Adipocyte (in vitro differentiated cells): Measurements from ENCODE around the gene FSTL4.

ENCODE experiments used
- DNase-seq: peaks from one replicate; pipeline ENCODE4 v3.0.0-alpha.2; 2015; ENCODE audit warnings: low read depth
- H3K27me3 ChIP-seq: replicated peaks from 2 replicates; pipeline ENCODE4 v1.7.0; 2013; ENCODE audit warnings: mild to moderate bottlenecking, low read length, moderate library complexity; ENCODE audit not compliant: control insufficient read depth, insufficient read depth
- H3K36me3 ChIP-seq: 2 replicates; pipeline ENCODE4 v1.7.0; 2013; ENCODE audit warnings: low read length, mild to moderate bottlenecking, moderate library complexity; ENCODE audit not compliant: control insufficient read depth, insufficient read depth, severe bottlenecking
- H3K4me1 ChIP-seq: 2 replicates; pipeline ENCODE4 v1.7.0; 2013; ENCODE audit warnings: mild to moderate bottlenecking, low read length, moderate library complexity; ENCODE audit not compliant: control insufficient read depth, insufficient read depth
- H3K4me3 ChIP-seq: 2 replicates; pipeline ENCODE4 v1.7.0; 2013; ENCODE audit warnings: mild to moderate bottlenecking, low read length, moderate library complexity
- H3K9ac ChIP-seq: 2 replicates; pipeline ENCODE4 v1.7.0; 2013; ENCODE audit warnings: mild to moderate bottlenecking, low read length, moderate library complexity
- H3K9me3 ChIP-seq: 2 replicates; pipeline ENCODE4 v1.7.0; 2013; ENCODE audit warnings: mild to moderate bottlenecking, low read length, moderate library complexity; ENCODE audit not compliant: control insufficient read depth

FSTL4 gene

GRCh38 chr5:133376986-133377385 lies 235.4 kb downstream of the FSTL4 start:
- peaks cover 19% of the 10 kb centered on the region for H3K9me3 ChIP-seq
- DNase-seq = no peak
- H3K36me3 ChIP-seq = no peaks in the 10 kb centered on the region
- no peak overlapping the region for H3K4me3 ChIP-seq
- no peak overlapping the region for H3K9ac ChIP-seq
- no peaks in the 10 kb centered on the region for H3K4me1 ChIP-seq
- H3K27me3 ChIP-seq = peaks cover 11% of the 10 kb centered on the region

DNA sequence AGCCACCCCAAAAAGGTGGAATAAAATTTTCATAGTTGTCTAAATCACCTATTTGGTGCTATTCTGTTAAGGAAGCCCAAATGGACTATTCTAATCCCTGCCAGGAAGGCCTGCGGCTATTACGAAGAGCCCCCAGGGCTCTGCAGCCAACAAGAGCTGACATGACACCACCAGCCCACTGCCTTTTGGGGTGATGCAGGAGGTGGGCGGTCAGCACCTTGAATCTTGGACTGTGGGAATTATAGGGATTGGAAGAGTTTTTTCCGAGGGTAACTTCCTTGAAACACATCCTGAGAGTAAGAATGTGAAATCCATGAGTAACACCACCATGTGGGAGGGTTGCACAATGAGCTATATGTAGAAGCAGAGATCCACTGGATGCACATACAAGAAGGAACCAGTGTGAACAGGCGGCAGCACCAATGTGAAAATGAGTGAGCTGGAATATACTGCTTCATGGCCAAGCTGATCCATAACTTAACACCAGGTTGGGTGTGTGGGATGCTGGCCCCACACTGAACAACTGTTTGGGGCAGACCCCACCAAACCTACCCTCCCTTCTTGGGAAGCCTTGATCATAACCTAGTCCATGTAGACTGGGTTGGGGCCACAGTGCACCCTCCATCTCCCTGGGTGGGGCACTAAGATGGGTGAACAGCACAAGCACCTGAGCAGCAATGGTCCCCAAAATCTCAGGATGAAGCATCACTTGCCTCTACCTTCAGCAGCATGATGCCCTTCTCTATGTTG lies 239.0 kb downstream of the FSTL4 start:
- H3K4me3 ChIP-seq = no peak overlapping the region
- no peaks in the 10 kb centered on the region for H3K36me3 ChIP-seq
- peaks cover 7% of the 10 kb centered on the region for H3K4me1 ChIP-seq
- no peak overlapping the region for H3K9ac ChIP-seq
- peaks cover 10% of the 10 kb centered on the region for H3K27me3 ChIP-seq
- DNase-seq = no peak
- H3K9me3 ChIP-seq = peaks cover 17% of the 10 kb centered on the region

GRCh38 chr5:133372293-133372937 lies 239.9 kb downstream of the FSTL4 start:
- Histone ChIP-seq H3K4me3 (no peak overlapping the region), H3K9ac (no peak overlapping the region), H3K4me1 (peaks cover 7% of the 10 kb centered on the region), H3K27me3 (peaks cover 13% of the 10 kb centered on the region), H3K36me3 (no peaks in the 10 kb centered on the region), H3K9me3 (peaks cover 8% of the 10 kb centered on the region)
- DNase-seq = no peak

DNA sequence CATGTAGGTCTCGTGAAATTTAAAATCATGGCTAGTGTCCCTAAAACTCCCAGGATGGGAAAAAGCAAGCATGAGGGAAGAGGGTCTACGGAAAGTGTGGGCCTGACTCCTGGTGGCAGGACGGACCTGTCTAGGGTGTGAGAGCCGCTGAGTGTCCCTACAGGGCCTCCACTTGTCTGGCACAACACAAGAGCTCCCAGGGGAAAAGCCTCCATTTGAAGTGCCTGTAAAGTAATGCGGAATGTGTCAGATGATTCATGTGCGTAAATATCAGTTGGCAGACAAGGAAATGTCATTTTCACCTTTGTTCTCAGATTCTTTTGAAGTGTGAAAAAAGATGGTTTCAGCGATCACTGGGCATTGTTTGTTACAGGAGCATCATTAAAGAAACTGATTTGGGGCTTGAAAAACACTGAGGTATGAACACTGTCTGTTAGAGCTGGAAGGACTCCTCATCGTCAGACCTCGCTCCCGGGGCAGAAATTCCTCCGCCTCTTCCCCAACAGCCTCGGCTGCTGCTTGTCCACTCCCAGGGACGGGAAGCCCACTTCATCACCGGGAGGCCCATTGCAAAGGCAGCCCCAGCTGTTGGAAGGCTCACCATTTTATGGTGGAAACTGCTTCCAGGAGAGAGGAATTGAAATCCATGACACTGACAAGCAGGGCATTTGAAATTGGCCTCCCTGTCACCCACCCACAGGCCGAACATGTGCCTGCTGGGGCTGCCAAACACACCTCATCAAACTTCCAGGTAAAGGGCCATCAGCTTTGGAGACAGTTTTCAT lies 240.8 kb downstream of the FSTL4 start:
- Histone ChIP-seq H3K4me1 (peaks cover 7% of the 10 kb centered on the region), H3K9me3 (peaks cover 3% of the 10 kb centered on the region), H3K36me3 (no peaks in the 10 kb centered on the region), H3K4me3 (no peak overlapping the region), H3K27me3 (peaks cover 13% of the 10 kb centered on the region), H3K9ac (no peak overlapping the region)
- no peak for DNase-seq

- Histone ChIP-seq H3K36me3 (no peaks in the 10 kb centered on the region), H3K27me3 (peaks cover 13% of the 10 kb centered on the region), H3K4me3 (no peak overlapping the region), H3K9me3 (peaks cover under 1% of the 10 kb centered on the region), H3K4me1 (peaks cover 7% of the 10 kb centered on the region), H3K9ac (no peak overlapping the region)
- DNase-seq = no peak
Observed at GRCh38 chr5:133370904-133371303, 241.4 kb downstream of the FSTL4 start.

- DNase-seq = no peak
- H3K27me3 ChIP-seq = peaks cover 19% of the 10 kb centered on the region
- H3K36me3 ChIP-seq = no peaks in the 10 kb centered on the region
- H3K4me1 ChIP-seq = peaks cover 7% of the 10 kb centered on the region
- H3K4me3 ChIP-seq = no peak overlapping the region
- no peaks in the 10 kb centered on the region for H3K9me3 ChIP-seq
- no peak overlapping the region for H3K9ac ChIP-seq
Observed at GRCh38 chr5:133370036-133370831, 242.1 kb downstream of the FSTL4 start.

GRCh38 chr5:133368916-133369783 lies 243.2 kb downstream of the FSTL4 start:
- no peaks in the 10 kb centered on the region for H3K36me3 ChIP-seq
- peaks cover 22% of the 10 kb centered on the region for H3K27me3 ChIP-seq
- no peak overlapping the region for H3K9ac ChIP-seq
- no peaks in the 10 kb centered on the region for H3K9me3 ChIP-seq
- DNase-seq = no peak
- no peak overlapping the region for H3K4me3 ChIP-seq
- H3K4me1 ChIP-seq = peaks cover 7% of the 10 kb centered on the region

- no peak overlapping the region for H3K9ac ChIP-seq
- H3K27me3 ChIP-seq = peaks cover 30% of the 10 kb centered on the region
Observed at GRCh38 chr5:133367984-133368383, 244.4 kb downstream of the FSTL4 start.

DNA sequence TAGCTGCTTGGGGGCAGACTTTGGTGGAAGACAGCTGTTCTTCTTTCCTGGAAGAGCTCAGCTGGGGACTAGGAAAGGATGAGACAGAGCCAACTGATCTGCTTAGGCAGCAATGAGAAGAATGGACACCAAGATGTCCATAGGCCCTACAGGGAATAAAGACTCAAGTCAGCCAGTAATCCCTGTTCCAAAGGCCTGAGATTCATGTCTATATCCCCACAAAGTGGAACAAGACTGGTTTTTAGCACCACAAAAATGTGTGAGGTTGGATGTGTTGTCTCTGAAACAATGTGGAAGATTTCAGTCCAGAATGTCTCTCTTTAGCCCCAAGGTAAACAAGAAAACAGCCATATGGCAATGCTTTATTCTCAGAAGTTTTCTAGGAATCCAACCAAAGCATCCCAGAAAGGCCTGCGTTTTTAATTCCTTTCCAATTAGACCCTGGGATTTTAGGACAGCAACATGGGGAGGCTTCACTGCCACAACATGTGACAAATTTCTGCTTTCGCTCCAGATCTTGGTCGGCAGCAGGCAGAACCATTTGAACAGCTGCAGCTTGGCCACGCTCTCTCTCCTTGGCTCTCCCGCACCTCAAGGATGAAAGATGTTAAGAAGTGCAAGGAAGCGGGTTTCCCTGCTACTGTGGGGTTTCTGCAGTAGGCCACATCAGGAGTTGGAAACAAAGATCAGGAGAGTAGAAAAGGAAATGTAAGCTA lies 245.1 kb downstream of the FSTL4 start:
- Histone ChIP-seq H3K9ac (no peak overlapping the region), H3K36me3 (no peaks in the 10 kb centered on the region), H3K4me1 (peaks cover 7% of the 10 kb centered on the region), H3K27me3 (peaks cover 33% of the 10 kb centered on the region), H3K9me3 (no peaks in the 10 kb centered on the region), H3K4me3 (no peak overlapping the region)
- no peak for DNase-seq

More at GRCh38 chr5:133367984-133368383, 244.4 kb downstream of the FSTL4 start:
- Histone ChIP-seq H3K36me3 (no peaks in the 10 kb centered on the region), H3K9me3 (no peaks in the 10 kb centered on the region), H3K4me1 (peaks cover 7% of the 10 kb centered on the region), H3K4me3 (no peak overlapping the region)
- DNase-seq = no peak

GRCh38 chr5:133366438-133366837 lies 245.9 kb downstream of the FSTL4 start:
- Histone ChIP-seq H3K4me1 (peaks cover 7% of the 10 kb centered on the region), H3K9me3 (no peaks in the 10 kb centered on the region), H3K9ac (no peak overlapping the region), H3K27me3 (peaks cover 36% of the 10 kb centered on the region), H3K36me3 (no peaks in the 10 kb centered on the region), H3K4me3 (no peak overlapping the region)
- DNase-seq = no peak
